ENCODE results near the gene TSPOAP1.

GRCh38 chr17:58282442-58282841 is 46.2 kb downstream of the TSPOAP1 start:
- TF ChIP-seq CTCF (IDR thresholded peaks at IDR 0.05), result no peak
- TF ChIP-seq POLR2A (IDR thresholded peaks at IDR 0.05), result no peak
